ENCODE measurements around the gene ANAPC16.
"Not testable (repeated sequence)": the region's sequence is repeated elsewhere in the genome, so short reads cannot be mapped to it uniquely, and the experiment has no call there.

ANAPC16 gene

GRCh38 chr10:72211832-72212231 lies 4.0 kb upstream of the ANAPC16 start:
- DNase-seq (ENCODE audit: low read depth) = not testable (repeated sequence)

- DNase-seq (ENCODE audit: low read depth) = no peak
Observed at GRCh38 chr10:72218325-72218724, 2.5 kb downstream of the ANAPC16 start.

GRCh38 chr10:72218726-72219125 lies 2.9 kb downstream of the ANAPC16 start:
- DNase-seq (ENCODE audit: low read depth) = no peak

GRCh38 chr10:72219235-72219814 lies 3.5 kb downstream of the ANAPC16 start:
- DNase-seq (ENCODE audit: low read depth) = no peak

GRCh38 chr10:72220637-72221036 lies 4.8 kb downstream of the ANAPC16 start:
- DNase-seq (ENCODE audit: low read depth) = no peak

GRCh38 chr10:72221278-72221677 lies 5.5 kb downstream of the ANAPC16 start:
- DNase-seq (ENCODE audit: low read depth) = no peak

GRCh38 chr10:72223743-72224101 lies 7.9 kb downstream of the ANAPC16 start:
- DNase-seq (ENCODE audit: low read depth) = no peak

GRCh38 chr10:72224191-72224590 lies 8.4 kb downstream of the ANAPC16 start:
- DNase-seq (ENCODE audit: low read depth) = not testable (repeated sequence)

GRCh38 chr10:72226418-72227027 lies 10.7 kb downstream of the ANAPC16 start:
- DNase-seq (ENCODE audit: low read depth) = no peak

- no peak for DNase-seq (ENCODE audit: low read depth)
Observed at GRCh38 chr10:72227826-72228225, 12.0 kb downstream of the ANAPC16 start.

- no peak for DNase-seq (ENCODE audit: low read depth)
Observed at GRCh38 chr10:72228318-72228751, 12.5 kb downstream of the ANAPC16 start.

- DNase-seq (ENCODE audit: low read depth) = no peak
Observed at GRCh38 chr10:72229261-72230251, 13.7 kb downstream of the ANAPC16 start.

- DNase-seq (ENCODE audit: low read depth) = no peak
Observed at GRCh38 chr10:72233621-72234020, 17.8 kb downstream of the ANAPC16 start.

- DNase-seq (ENCODE audit: low read depth) = no peak
Observed at GRCh38 chr10:72234560-72235095, 18.8 kb downstream of the ANAPC16 start.

GRCh38 chr10:72235544-72236279 lies 19.9 kb downstream of the ANAPC16 start:
- DNase-seq (ENCODE audit: low read depth) = no peak

GRCh38 chr10:72238392-72239175 lies 22.8 kb downstream of the ANAPC16 start:
- no peak for DNase-seq (ENCODE audit: low read depth)

- no peak for DNase-seq (ENCODE audit: low read depth)
Observed at GRCh38 chr10:72239409-72239808, 23.6 kb downstream of the ANAPC16 start.

GRCh38 chr10:72240371-72240770 lies 24.6 kb downstream of the ANAPC16 start:
- DNase-seq (ENCODE audit: low read depth) = no peak

- DNase-seq (ENCODE audit: low read depth) = no peak
Observed at GRCh38 chr10:72241691-72242252, 26.0 kb downstream of the ANAPC16 start.

- no peak for DNase-seq (ENCODE audit: low read depth)
Observed at GRCh38 chr10:72242675-72243074, 26.9 kb downstream of the ANAPC16 start.

Data from stimulated activated CD8-positive, alpha-beta memory T cell treated with anti-CD3 and anti-CD28 coated beads, Interleukin-7, amount 100 ng/mL, for 24 hours (primary cell).